ENCODE data around the gene HOTAIR. TPM values are rescaled to one million over a fixed set of nuclear protein-coding genes. Genes with fewer than 3 reads are reported as not detected.

HOTAIR gene
- not detected in 2 replicates for total RNA-seq

GRCh38 chr12:53974084-53975063, at the start of gene HOTAIR:
TSS of gene HOTAIR (minus strand) at chr12:53974954.
- intact Hi-C loops (cut with micrococcal nuclease): loop anchor here (5.0 kb wide), 2 partner anchors 37 to 38 kb away; partner anchors contain the start of gene HOXC13

DNA sequence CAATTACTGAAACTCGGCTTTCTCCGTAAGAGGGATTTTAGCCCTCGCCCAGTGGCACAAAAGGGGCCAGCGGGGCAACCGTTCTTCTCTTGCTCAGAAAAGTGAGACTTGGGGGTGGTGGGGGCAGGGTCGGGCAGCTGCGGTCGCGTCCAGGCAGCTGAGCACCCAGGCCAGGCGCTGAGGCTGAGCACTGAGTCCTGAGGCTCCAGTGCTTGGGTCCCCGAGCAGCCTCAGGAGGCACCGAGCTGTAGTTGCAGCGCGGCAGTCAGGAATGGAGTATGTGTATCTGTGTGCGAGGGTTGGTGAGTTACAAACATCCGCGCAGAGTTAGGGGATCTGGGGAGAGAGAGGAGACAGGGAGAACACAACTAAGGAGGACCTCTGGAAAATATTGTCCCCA, 49.4 kb upstream of the HOTAIR start:
- intact Hi-C loops (cut with micrococcal nuclease): no loop called here

GRCh38 chr12:54022960-54023884, 48.5 kb upstream of the HOTAIR start:
- intact Hi-C loops (cut with micrococcal nuclease): no loop called here

DNA sequence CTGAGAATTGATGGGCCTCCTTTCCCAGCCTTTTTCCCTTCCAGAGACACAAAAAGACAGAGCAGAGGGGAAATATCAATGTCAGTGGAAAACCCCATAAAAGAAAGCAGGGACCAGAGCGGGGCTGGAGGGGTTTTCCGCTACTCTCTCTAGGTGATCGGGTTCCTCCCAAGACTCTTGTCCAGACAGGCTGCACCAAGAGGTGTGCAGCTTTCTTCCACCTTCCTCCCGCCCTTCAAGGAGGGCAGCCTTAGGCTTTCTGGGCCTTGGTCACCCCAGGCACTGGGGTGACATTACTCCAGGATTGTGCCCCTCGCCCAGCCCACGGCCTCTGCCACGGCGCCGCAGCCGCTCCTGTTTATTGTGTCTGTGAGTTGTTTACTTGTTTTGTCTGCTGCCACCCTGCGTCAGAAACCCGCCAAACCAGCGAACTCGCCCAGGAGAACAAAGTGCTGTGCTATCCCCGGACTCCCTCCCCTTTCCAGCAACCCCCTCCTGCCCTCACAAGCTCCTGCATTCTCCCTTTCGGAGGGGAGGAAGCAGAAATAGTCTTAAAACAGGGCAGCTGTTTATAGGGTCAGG, 46.8 kb upstream of the HOTAIR start:
- intact Hi-C loops (cut with micrococcal nuclease): no loop called here

GRCh38 chr12:54020591-54021405, 46.0 kb upstream of the HOTAIR start:
- intact Hi-C loops (cut with micrococcal nuclease): no loop called here

- intact Hi-C loops (cut with micrococcal nuclease): loop anchor here (2.0 kb wide), 1 partner anchor 13 kb away; the partner anchor contains the start of gene HOXC5
Measured at GRCh38 chr12:54019924-54020590, 45.3 kb upstream of the HOTAIR start.

DNA sequence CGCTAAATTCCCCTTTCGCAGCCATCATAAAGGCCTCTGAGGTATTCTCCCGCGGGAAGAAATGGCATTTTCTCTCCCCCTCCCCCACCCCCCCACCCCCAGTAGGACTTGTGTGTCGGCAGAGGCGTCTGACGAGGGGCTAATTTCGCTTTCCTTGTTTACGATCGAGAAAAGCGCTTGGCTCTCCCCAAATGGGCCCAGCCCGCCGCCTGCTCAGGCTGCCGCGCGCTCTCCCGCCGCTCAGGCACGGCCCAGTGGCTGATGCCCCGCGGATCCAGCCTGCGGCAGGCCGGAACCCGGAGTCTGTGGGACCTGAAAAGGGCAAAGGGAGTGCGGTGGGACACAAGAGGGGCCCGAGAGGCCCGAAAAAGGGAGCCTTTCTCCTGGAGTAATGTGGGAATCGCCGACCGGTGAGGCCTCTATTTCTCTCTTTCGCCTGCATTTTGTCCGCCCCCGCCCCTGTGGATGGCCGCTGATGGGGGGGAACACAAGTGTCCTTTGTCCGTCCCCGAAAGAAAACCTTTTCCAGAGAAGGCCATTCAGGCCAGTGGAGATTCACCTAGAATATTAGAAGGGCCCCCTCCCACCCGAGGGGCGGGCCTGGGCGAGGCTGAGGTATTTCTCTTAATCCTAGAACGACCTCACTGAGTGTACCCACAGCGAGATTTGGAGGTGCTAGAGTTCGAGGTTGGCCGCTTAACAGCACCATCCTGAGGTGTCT, 44.5 kb upstream of the HOTAIR start:
- intact Hi-C loops (cut with micrococcal nuclease): loop anchor here (2.0 kb wide), 1 partner anchor 14 kb away; the partner anchor contains the start of gene HOXC5

GRCh38 chr12:54018468-54018984, 43.8 kb upstream of the HOTAIR start:
- intact Hi-C loops (cut with micrococcal nuclease): loop anchor here (1.0 to 2.0 kb wide), 2 partner anchors 12 to 14 kb away; partner anchors contain the start of gene HOXC5

GRCh38 chr12:54017878-54018467, 43.2 kb upstream of the HOTAIR start:
- intact Hi-C loops (cut with micrococcal nuclease): loop anchor here (1.0 to 2.0 kb wide), 4 partner anchors 9 to 173 kb away; partner anchors contain the start of gene HOXC5

DNA sequence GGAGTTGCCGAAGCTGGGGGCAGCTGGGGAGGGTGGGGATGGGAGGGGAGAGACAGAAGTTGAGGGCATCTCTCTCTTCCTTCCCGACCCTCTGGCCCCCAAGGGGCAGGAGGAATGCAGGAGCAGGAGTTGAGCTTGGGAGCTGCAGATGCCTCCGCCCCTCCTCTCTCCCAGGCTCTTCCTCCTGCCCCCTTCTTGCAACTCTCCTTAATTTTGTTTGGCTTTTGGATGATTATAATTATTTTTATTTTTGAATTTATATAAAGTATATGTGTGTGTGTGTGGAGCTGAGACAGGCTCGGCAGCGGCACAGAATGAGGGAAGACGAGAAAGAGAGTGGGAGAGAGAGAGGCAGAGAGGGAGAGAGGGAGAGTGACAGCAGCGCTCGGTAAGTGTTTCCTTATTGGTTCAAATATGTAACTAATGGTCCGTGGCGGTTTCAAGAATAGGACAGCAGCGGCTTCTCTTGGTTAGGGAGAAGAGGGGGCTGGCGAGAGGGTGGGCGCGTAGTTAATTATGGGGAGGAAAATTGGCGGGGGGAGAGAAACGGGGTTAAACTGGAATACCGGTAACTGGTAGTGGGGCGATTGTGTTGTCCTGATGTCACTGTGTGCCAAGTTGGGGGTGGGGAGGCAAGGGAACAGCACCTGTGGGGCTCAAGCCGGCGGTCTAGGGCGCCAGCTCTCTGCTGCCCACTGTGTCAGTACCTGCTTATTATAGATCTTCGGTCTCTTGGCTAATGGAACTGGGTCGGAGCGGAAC, 42.5 kb upstream of the HOTAIR start:
- intact Hi-C loops (cut with micrococcal nuclease): loop anchor here (1.0 kb wide), 2 partner anchors 10 to 174 kb away; no protein-coding TSS in a partner anchor

DNA sequence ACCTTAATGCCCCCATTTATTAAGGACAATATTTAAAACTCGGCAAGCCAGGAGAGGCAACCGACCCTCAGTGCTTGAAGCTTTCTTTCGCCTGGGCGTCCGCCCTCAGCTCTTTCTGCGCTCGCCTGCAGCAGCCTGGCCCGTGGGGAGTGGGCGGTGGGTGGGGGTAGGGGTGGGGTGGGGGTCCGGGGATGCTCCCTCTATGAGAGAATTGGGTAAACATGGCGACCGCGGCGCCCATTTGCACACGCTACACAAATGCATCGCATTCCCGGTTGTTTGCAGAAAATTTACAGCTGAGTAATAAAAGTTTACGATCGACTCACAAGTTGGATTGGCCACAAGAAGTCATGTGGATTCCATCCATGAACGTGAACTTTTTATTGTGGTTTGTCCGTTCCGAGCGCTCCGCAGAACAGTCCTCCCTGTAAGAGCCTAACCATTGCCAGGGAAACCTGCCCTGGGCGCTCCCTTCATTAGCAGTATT, 41.8 kb upstream of the HOTAIR start:
- intact Hi-C loops (cut with micrococcal nuclease): no loop called here

- intact Hi-C loops (cut with micrococcal nuclease): no loop called here
Measured at GRCh38 chr12:54016051-54016450, 41.3 kb upstream of the HOTAIR start.

GRCh38 chr12:54015018-54015931, 40.5 kb upstream of the HOTAIR start:
- intact Hi-C loops (cut with micrococcal nuclease): no loop called here

DNA sequence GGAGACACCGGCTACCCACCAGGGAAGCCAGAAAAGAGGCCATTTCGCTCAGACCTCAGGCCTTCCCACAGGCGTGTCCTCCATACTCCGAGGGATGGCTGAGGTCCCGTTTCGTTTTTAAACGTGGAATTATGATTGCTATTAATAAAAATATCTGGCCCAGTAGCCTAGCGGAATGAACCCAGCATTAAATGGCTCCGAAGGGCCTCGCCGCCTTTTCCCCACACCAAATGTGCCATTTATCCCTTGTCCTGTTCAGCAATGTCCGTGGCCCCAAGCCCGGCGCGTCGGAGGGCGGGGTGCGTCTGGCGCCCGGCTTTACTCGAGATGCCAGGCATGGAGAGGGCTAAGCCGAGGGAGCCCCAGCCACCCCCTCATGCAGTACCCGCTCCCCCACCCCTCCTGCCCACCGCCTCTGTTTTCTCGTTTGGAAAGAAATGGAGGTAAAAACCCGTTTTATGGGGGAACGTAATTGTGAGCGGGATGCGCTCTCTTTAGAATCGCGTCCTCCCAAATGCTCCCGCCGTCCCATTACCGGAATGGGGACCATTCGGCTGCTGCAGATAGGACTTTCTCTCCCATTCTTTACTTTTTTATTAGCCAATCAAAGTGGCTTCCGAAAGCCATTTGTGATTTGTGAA, 39.7 kb upstream of the HOTAIR start:
- intact Hi-C loops (cut with micrococcal nuclease): loop anchor here (5.0 kb wide), 1 partner anchor 37 kb away; no protein-coding TSS in a partner anchor

GRCh38 chr12:54012631-54013409, 38.1 kb upstream of the HOTAIR start:
- intact Hi-C loops (cut with micrococcal nuclease): loop anchor here (5.0 kb wide), 1 partner anchor 36 kb away; no protein-coding TSS in a partner anchor

Measured in T-helper 1 cell treated with Interleukin-12 subunit alpha and Interleukin-12 subunit beta and Interleukin-4 antibody, amounts not matched to agents 30 ng/mL and 1 ng/mL, for 36 hours (primary cell).